HG03066 (cell line): ENCODE data around the gene DENND1A.
A peak's percentile ranks its signal among the peaks of the same experiment; 100 is the strongest.
"Not testable (repeated sequence)": the region's sequence is repeated elsewhere in the genome, so short reads cannot be mapped to it uniquely, and the experiment has no call there.

Experiments used
- ATAC-seq: cut with Tn5 transposase; IDR thresholded peaks from one replicate; pipeline ENCODE4 v1.9.1; 2021; ENCODE audit warnings: low read depth; ENCODE audit not compliant: unreplicated experiment

Gene DENND1A

GRCh38 chr9:123636805-123637204 is 293.1 kb downstream of the DENND1A start:
- ATAC-seq, result not testable (repeated sequence)

GRCh38 chr9:123631862-123632261 is 298.1 kb downstream of the DENND1A start:
- ATAC-seq, result no peak

GRCh38 chr9:123630233-123630632 is 299.7 kb downstream of the DENND1A start:
- no peak for ATAC-seq

- ATAC-seq, result no peak
Observed at GRCh38 chr9:123629531-123629930, 300.4 kb downstream of the DENND1A start.

GRCh38 chr9:123622711-123623241 is 307.1 kb downstream of the DENND1A start:
- ATAC-seq, result no peak

GRCh38 chr9:123620239-123620638 is 309.7 kb downstream of the DENND1A start:
- no peak for ATAC-seq

GRCh38 chr9:123617952-123618678 is 311.8 kb downstream of the DENND1A start:
- ATAC-seq, result no peak

GRCh38 chr9:123617286-123617685 is 312.6 kb downstream of the DENND1A start:
- no peak for ATAC-seq

GRCh38 chr9:123616707-123617106 is 313.2 kb downstream of the DENND1A start:
- no peak for ATAC-seq

- no peak for ATAC-seq
Observed at GRCh38 chr9:123615381-123615780, 314.5 kb downstream of the DENND1A start.

GRCh38 chr9:123614306-123615263 is 315.3 kb downstream of the DENND1A start:
- no peak for ATAC-seq

- no peak for ATAC-seq
Observed at GRCh38 chr9:123611226-123611625, 318.7 kb downstream of the DENND1A start.

- no peak for ATAC-seq
Observed at GRCh38 chr9:123609844-123610243, 320.1 kb downstream of the DENND1A start.

GRCh38 chr9:123608104-123608503 is 321.8 kb downstream of the DENND1A start:
- peak; percentile 96 for ATAC-seq

GRCh38 chr9:123607479-123607878 is 322.4 kb downstream of the DENND1A start:
- ATAC-seq, result no peak

- no peak for ATAC-seq
Observed at GRCh38 chr9:123606141-123606540, 323.8 kb downstream of the DENND1A start.

GRCh38 chr9:123605286-123605685 is 324.6 kb downstream of the DENND1A start:
- ATAC-seq, result no peak

- no peak for ATAC-seq
Observed at GRCh38 chr9:123604861-123605260, 325.1 kb downstream of the DENND1A start.

GRCh38 chr9:123601828-123602227 is 328.1 kb downstream of the DENND1A start:
- ATAC-seq, result no peak

- ATAC-seq, result no peak
Observed at GRCh38 chr9:123599781-123600180, 330.1 kb downstream of the DENND1A start.

GRCh38 chr9:123597876-123598556 is 331.9 kb downstream of the DENND1A start:
- no peak for ATAC-seq
